GM06990 (cell line): Measurements from ENCODE around the gene SSTR3.

Experiments
- DNase-seq: peaks from one replicate; pipeline ENCODE4 v3.0.0-alpha.2; 2011; ENCODE audit not compliant: insufficient read length; ENCODE audit errors: extremely low read depth
- H3K27me3 ChIP-seq: replicated peaks from 2 replicates; pipeline ENCODE4 v1.6.0; 2011; ENCODE audit warnings: low read length; ENCODE audit not compliant: control insufficient read depth, insufficient read depth
- H3K36me3 ChIP-seq: 2 replicates; pipeline ENCODE4 v1.5.1; 2011; ENCODE audit warnings: low read length; ENCODE audit not compliant: control insufficient read depth, insufficient read depth
- H3K4me3 ChIP-seq: replicated peaks from 2 replicates; pipeline ENCODE4 v1.5.1; 2011; ENCODE audit warnings: low read depth, mild to moderate bottlenecking, control low read depth, low read length
- TF ChIP-seq, protein P1 (sequence below): IDR thresholded peaks from 2 replicates; pipeline ENCODE4 v1.5.1; 2011; ENCODE audit warnings: low read length, control low read depth, mild to moderate bottlenecking, inconsistent platforms; ENCODE audit not compliant: insufficient read depth, poor library complexity, severe bottlenecking

Gene SSTR3

DNA sequence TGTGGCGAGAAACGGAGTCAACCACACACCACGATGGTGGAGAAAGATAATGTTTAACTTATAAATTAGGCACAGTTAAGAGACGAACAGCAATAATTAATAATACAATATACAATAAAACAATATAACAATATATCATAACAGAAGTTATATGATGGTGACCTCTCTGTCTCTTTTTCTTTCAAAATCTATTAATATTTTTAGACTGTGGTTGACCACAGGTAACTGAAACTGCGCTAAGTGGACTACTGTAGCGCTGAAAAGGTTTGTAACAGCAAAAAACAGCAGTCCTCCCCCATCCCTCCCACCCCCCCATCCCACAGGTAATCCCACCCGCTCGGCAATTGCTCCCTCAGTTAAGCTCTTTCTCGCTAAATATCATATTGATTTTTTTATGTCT is 3.6 kb upstream of the SSTR3 start:
- H3K4me3 ChIP-seq: no peak overlapping the region
- TF ChIP-seq, protein P1, sequence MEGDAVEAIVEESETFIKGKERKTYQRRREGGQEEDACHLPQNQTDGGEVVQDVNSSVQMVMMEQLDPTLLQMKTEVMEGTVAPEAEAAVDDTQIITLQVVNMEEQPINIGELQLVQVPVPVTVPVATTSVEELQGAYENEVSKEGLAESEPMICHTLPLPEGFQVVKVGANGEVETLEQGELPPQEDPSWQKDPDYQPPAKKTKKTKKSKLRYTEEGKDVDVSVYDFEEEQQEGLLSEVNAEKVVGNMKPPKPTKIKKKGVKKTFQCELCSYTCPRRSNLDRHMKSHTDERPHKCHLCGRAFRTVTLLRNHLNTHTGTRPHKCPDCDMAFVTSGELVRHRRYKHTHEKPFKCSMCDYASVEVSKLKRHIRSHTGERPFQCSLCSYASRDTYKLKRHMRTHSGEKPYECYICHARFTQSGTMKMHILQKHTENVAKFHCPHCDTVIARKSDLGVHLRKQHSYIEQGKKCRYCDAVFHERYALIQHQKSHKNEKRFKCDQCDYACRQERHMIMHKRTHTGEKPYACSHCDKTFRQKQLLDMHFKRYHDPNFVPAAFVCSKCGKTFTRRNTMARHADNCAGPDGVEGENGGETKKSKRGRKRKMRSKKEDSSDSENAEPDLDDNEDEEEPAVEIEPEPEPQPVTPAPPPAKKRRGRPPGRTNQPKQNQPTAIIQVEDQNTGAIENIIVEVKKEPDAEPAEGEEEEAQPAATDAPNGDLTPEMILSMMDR: no peak
- no peak for DNase-seq
- no peaks in the 10 kb centered on the region for H3K27me3 ChIP-seq
- H3K36me3 ChIP-seq: no peaks in the 10 kb centered on the region

DNA sequence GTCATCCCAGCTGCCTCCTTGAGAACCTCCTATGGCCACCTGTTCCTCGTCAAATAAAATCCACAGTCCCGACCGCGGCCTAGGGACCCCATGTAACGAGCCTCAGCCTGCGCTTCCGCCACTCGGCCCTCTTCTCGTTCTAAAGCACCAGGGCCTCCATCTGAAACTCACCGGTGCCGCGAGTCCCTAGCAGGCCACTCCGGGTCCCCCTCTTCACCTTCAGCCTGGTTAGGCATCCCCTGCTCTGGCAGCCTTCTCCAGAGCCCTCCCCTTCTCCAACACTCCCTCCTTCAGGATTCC is 2.4 kb upstream of the SSTR3 start:
- Histone ChIP-seq H3K36me3 (no peaks in the 10 kb centered on the region), H3K27me3 (no peaks in the 10 kb centered on the region), H3K4me3 (no peak overlapping the region)
- TF ChIP-seq, protein P1: no peak
- no peak for DNase-seq

DNA sequence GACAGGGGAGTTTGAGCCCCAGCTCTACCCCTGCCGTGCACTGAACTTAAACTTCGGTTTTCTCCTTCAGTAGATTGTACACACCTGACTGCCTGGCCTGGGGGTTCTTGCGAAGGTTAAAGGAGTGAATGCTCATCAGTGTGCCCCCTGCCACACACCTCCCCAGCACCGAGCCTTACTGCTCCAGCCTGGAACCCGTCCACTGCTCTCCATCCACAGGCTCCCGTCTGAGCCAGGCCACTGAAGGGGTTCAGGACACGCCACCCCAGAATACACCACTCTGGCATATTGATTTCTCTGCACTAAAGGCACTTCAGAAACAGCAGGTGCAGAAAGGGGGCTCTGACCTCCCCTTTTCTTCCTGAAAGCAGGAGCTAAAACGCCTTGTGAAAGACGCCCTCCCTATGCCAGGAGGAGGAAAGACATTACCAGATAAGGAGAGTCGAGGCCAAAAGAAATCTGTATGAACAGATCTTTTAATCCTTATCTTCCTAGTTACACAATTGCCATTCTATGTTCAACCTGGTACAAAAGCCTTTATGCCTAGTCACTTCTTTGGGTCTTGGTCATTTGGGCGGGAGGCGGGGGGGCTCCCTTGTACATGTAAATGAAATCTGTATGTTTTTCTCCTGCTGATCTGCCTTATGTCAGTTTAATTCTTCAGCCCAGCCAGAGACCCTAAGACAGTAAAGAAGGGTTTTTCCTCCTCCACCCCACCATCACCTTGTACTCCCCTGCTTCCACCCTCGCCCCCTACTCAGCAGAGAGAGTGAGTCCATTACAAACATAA is 1.9 kb upstream of the SSTR3 start:
- Histone ChIP-seq H3K27me3 (no peaks in the 10 kb centered on the region), H3K4me3 (no peak overlapping the region), H3K36me3 (no peaks in the 10 kb centered on the region)
- TF ChIP-seq, protein P1: no peak
- no peak for DNase-seq

DNA sequence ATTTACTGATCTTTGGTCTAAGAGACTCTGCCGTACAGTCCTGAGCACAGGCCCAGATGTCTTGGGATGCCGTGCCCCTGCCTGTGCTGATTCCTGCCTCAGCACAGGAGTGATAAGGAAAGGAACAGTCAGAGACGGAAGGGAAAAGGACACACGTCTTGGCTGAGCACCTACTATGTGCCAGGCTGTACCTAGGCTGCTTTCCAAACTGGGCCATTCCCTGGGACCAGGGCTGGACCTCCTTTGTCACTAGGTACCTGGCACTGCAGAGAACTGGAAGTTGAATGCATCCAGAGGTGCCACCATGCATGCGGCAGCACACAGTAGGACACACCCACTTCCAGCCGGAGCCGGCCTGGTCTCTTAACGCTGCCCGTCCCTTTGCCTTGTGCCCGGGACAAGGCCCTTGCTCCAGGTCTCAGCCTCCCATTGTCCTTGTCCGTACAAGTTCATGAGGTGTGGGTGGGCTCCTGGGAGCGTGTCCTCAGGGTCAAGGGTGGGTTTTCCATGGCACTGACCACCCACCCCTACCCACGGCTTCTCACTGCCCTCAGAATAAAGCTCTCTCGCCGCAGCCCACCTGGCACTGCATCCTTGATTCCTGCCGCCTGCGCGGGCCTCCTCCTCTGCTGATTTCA is 1.1 kb upstream of the SSTR3 start:
- TF ChIP-seq, protein P1: no peak
- H3K36me3 ChIP-seq: no peaks in the 10 kb centered on the region

DNA sequence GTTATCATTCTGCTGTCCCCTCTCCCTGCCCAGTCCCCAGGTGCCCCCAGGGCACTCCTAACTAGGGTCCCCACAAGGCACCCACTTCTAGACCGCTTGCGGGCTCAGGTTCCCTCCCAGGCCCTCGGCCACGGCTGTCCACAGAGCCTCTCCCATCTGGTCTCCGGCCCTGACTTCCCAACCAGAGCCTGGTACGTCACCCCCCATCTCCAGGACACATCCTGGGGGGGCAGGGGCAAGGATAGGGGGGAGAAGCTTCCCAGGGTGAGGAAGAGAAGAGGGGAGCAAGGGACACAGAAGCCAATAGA is 457 bp downstream of the SSTR3 start:
- no peak overlapping the region for H3K4me3 ChIP-seq
- TF ChIP-seq, protein P1: no peak
- H3K36me3 ChIP-seq: no peaks in the 10 kb centered on the region
- no peaks in the 10 kb centered on the region for H3K27me3 ChIP-seq
- DNase-seq: no peak

More for the DNA sequence above, 1.1 kb upstream of the SSTR3 start:
- Histone ChIP-seq H3K27me3 (no peaks in the 10 kb centered on the region), H3K4me3 (no peak overlapping the region)
- no peak for DNase-seq
